Ishikawa (cell line): ENCODE results near the gene FAM83F.

Experiments used
- EP300 ChIP-seq: IDR thresholded peaks from 2 replicates; pipeline ENCODE4 v1.6.1; 2012; ENCODE audit warnings: borderline replicate concordance
- NFIC ChIP-seq: IDR thresholded peaks from 2 replicates; pipeline ENCODE4 v1.6.1; 2012
- RAD21 ChIP-seq: IDR thresholded peaks from 2 replicates; pipeline ENCODE4 v1.6.1; 2012; ENCODE audit warnings: low read depth
- REST ChIP-seq: IDR thresholded peaks from 2 replicates; pipeline ENCODE4 v1.6.1; 2012; ENCODE audit warnings: low read depth, mild to moderate bottlenecking
- TAF1 ChIP-seq: IDR thresholded peaks from 2 replicates; pipeline ENCODE4 v1.6.1; 2012; ENCODE audit warnings: low read depth, mild to moderate bottlenecking
- TEAD4 ChIP-seq: IDR thresholded peaks from 2 replicates; pipeline ENCODE4 v1.6.1; 2012
- TF ChIP-seq, protein P1 (sequence below): IDR thresholded peaks from 2 replicates; pipeline ENCODE4 v1.6.1; 2012

- no peak for TF ChIP-seq TEAD4
- no peak for TF ChIP-seq TAF1
- TF ChIP-seq NFIC = no peak
- TF ChIP-seq REST = no peak
- no peak for TF ChIP-seq EP300
- TF ChIP-seq, protein P1, sequence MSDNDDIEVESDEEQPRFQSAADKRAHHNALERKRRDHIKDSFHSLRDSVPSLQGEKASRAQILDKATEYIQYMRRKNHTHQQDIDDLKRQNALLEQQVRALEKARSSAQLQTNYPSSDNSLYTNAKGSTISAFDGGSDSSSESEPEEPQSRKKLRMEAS = no peak
- TF ChIP-seq RAD21 = no peak
Observed at GRCh38 chr22:40015358-40015976, 20.7 kb downstream of the FAM83F start.
